NB4 (cell line): ENCODE measurements around the gene NELL2.

Experiments
- POLR2A ChIP-seq: IDR thresholded peaks from 2 replicates; pipeline ENCODE4 v1.6.1; 2011; ENCODE audit warnings: mild to moderate bottlenecking; ENCODE audit not compliant: insufficient read length; ENCODE audit errors: extremely low read depth
- TF ChIP-seq, protein P1 (sequence below): IDR thresholded peaks from one replicate; pipeline ENCODE4 v1.5.1; 2012; ENCODE audit warnings: low read depth, low read length

- TF ChIP-seq, protein P1, sequence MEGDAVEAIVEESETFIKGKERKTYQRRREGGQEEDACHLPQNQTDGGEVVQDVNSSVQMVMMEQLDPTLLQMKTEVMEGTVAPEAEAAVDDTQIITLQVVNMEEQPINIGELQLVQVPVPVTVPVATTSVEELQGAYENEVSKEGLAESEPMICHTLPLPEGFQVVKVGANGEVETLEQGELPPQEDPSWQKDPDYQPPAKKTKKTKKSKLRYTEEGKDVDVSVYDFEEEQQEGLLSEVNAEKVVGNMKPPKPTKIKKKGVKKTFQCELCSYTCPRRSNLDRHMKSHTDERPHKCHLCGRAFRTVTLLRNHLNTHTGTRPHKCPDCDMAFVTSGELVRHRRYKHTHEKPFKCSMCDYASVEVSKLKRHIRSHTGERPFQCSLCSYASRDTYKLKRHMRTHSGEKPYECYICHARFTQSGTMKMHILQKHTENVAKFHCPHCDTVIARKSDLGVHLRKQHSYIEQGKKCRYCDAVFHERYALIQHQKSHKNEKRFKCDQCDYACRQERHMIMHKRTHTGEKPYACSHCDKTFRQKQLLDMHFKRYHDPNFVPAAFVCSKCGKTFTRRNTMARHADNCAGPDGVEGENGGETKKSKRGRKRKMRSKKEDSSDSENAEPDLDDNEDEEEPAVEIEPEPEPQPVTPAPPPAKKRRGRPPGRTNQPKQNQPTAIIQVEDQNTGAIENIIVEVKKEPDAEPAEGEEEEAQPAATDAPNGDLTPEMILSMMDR, result no peak
- no peak for TF ChIP-seq POLR2A
These were observed 172.8 kb downstream of the NELL2 start for GRCh38 chr12:44703182-44703910.
